Panc1 (cell line): ENCODE data around the gene FASTKD2. TPM values are rescaled to one million over a fixed set of nuclear protein-coding genes. Genes with fewer than 3 reads are reported as not detected.

Experiments used
- ATAC-seq: fragments of 200-7000 bp; cut with Tn5 transposase; 2 replicates; pipeline ENCODE4 v1.9.1; 2020; ENCODE audit warnings: mild to moderate bottlenecking, moderate library complexity
- BruUV-seq: library from RNA; stranded (reverse); fragments of 400-500 nt; replicated peaks from 2 replicates; lab custom pipeline; 2021; lab: Mats Ljungman, UMichigan
- CTCF ChIA-PET: fragments of 300-600 bp; sonication (Branson Sonifier 250); formaldehyde crosslinking; loops from one replicate; lab custom pipeline; 2022; ENCODE audit warnings: antibody characterized with exemption; lab: Charles Lee
- POLR2A ChIA-PET: fragments of 300-600 bp; sonication (Branson Sonifier 250); formaldehyde crosslinking; loops from one replicate; lab custom pipeline; 2022; ENCODE audit warnings: antibody characterized with exemption; lab: Charles Lee
- DNase-seq: peaks from one replicate; pipeline ENCODE4 v3.0.0-alpha.2; 2010; ENCODE audit warnings: low read depth, low spot score
- H3K27ac ChIP-seq: 2 replicates; pipeline ENCODE4 v1.5.1; 2011; ENCODE audit warnings: mild to moderate bottlenecking, low read length, inconsistent platforms
- H3K27me3 ChIP-seq: fragments of 200-500 bp; sonication (Bioruptor generic); 2 replicates; pipeline ENCODE4 v1.6.0; 2014; ENCODE audit warnings: low read length, inconsistent platforms; ENCODE audit not compliant: control insufficient read depth, insufficient read depth
- H3K36me3 ChIP-seq: fragments of 200-500 bp; sonication (Bioruptor generic); 2 replicates; pipeline ENCODE4 v1.5.1; 2014; ENCODE audit warnings: inconsistent platforms, mild to moderate bottlenecking, low read length, moderate library complexity; ENCODE audit not compliant: control insufficient read depth, insufficient read depth
- H3K4me1 ChIP-seq: 2 replicates; pipeline ENCODE4 v1.5.1; 2011; ENCODE audit warnings: inconsistent platforms, mild to moderate bottlenecking, low read length, moderate library complexity; ENCODE audit not compliant: control insufficient read depth, insufficient read depth
- H3K4me3 ChIP-seq, 2 experiments: 2 replicates each; pipeline ENCODE4 v1.5.1; 2011 to 2012; ENCODE audit warnings: low read depth in 2 of 2, low read length in 2 of 2, mild to moderate bottlenecking in 2 of 2, inconsistent platforms in 1 of 2, moderate library complexity in 1 of 2
- H3K9me3 ChIP-seq: fragments of 200-500 bp; sonication (Bioruptor generic); 2 replicates; pipeline ENCODE4 v1.5.1; 2014; ENCODE audit warnings: low read depth, mild to moderate bottlenecking, inconsistent platforms, low read length, moderate library complexity; ENCODE audit not compliant: control insufficient read depth, insufficient read depth
- CTCF ChIP-seq: fragments of 450-650 bp; IDR thresholded peaks from 2 replicates; pipeline ENCODE4 v1.5.1; 2017; ENCODE audit warnings: mild to moderate bottlenecking
- POLR2AphosphoS5 ChIP-seq: IDR thresholded peaks from 2 replicates; pipeline ENCODE4 v1.6.1; 2012; ENCODE audit warnings: mild to moderate bottlenecking, low read depth, low read length, moderate library complexity
- REST ChIP-seq, 2 experiments: IDR thresholded peaks; 2 replicates each; pipeline ENCODE4 v1.6.1; 2011 to 2012; ENCODE audit warnings: low read depth in 2 of 2, control low read depth in 1 of 2, low read length in 1 of 2, mild to moderate bottlenecking in 1 of 2, moderate library complexity in 1 of 2; ENCODE audit not compliant: insufficient read depth in 1 of 2
- SIN3A ChIP-seq: IDR thresholded peaks from 2 replicates; pipeline ENCODE4 v1.6.1; 2012; ENCODE audit warnings: low read depth, mild to moderate bottlenecking, low read length, moderate library complexity, borderline replicate concordance; ENCODE audit not compliant: insufficient read depth
- TCF7L2 ChIP-seq: IDR thresholded peaks from 2 replicates; pipeline ENCODE4 v1.6.1; 2011; ENCODE audit warnings: mild to moderate bottlenecking, low read depth, low read length, inconsistent platforms
- in situ Hi-C: cut with HindIII; loops from 2 replicates; pipeline ENCODE4 v1.10.0; 2016; ENCODE audit warnings: low sequenced_read_pairs, low pct_unique_long_range_greater_than_20kb
- intact Hi-C: fragments of 100-400 bp; cut with micrococcal nuclease; formaldehyde crosslinking; loops from one replicate; pipeline ENCODE4 v1.10.0; 2022; ENCODE audit not compliant: unreplicated experiment
- total RNA-seq: library from RNA; stranded (reverse); gene quantifications from one replicate; pipeline ENCODE4 v1.2.1, GENCODE V29; 2021; ENCODE audit not compliant: unreplicated experiment

FASTKD2 gene
- total RNA-seq, 1 experiment from 2014 or later, result 20.5 TPM

- no TSS peak for BruUV-seq
- H3K9me3 ChIP-seq, result 0 out of 2 replicates have a peak, but pooled peaks cover 4% of the 10 kb centered on the region
- H3K4me1 ChIP-seq, result no peaks in the 10 kb centered on the region
- in situ Hi-C loops (no loop called here), intact Hi-C loops (no loop called here)
- POLR2A ChIA-PET, result no interaction called here
- ATAC-seq, result no peak
- H3K27me3 ChIP-seq, result no peaks in the 10 kb centered on the region
- no peak overlapping the region for H3K27ac ChIP-seq
- CTCF ChIA-PET, result no interaction called here
- peaks cover 19% of the 10 kb centered on the region for H3K36me3 ChIP-seq
- DNase-seq, result no peak
- no peak overlapping the region for H3K4me3 ChIP-seq
- TF ChIP-seq SIN3A (no peak), CTCF (no peak), POLR2AphosphoS5 (no peak), TCF7L2 (no peak), REST (IDR thresholded peaks at IDR 0.05; ENCODE audit: insufficient read depth in 1 of 2, low read depth in 2 of 2, low read length in 1 of 2) (no peak)
Measured at GRCh38 chr2:206784559-206785353, 19.4 kb downstream of the FASTKD2 start.

GRCh38 chr2:206790311-206790935 is 25.0 kb downstream of the FASTKD2 start:
- Histone ChIP-seq H3K9me3 (no peaks in the 10 kb centered on the region), H3K4me3 (no peak overlapping the region), H3K4me1 (no peaks in the 10 kb centered on the region), H3K27ac (no peak overlapping the region), H3K36me3 (peaks cover 27% of the 10 kb centered on the region), H3K27me3 (no peaks in the 10 kb centered on the region)
- TSS peak; percentile 13 for BruUV-seq
- intact Hi-C loops, result no loop called here
- ChIA-PET POLR2A (interaction anchor here (0.6 kb wide), 1 partner anchor 920 kb away, joined by 4 read pairs; no protein-coding TSS in a partner anchor), CTCF (no interaction called here)
- TF ChIP-seq CTCF (no peak), TCF7L2 (no peak), POLR2AphosphoS5 (no peak), SIN3A (no peak), REST (IDR thresholded peaks at IDR 0.05; ENCODE audit: insufficient read depth in 1 of 2, low read depth in 2 of 2, low read length in 1 of 2) (no peak)
- in situ Hi-C loops, result no loop called here
- no peak for ATAC-seq
- no peak for DNase-seq
